NCI-H2081 treated with DMSO at 0.1 percent for 48 hours (cell line): Measurements from ENCODE around the gene FMNL3.
"Not testable (repeated sequence)": the region's sequence is repeated elsewhere in the genome, so short reads cannot be mapped to it uniquely, and the experiment has no call there.

Experiments used
- DNase-seq: peaks from one replicate; lab custom pipeline; 2025; lab: John Stamatoyannopoulos, UW

Gene FMNL3

DNA sequence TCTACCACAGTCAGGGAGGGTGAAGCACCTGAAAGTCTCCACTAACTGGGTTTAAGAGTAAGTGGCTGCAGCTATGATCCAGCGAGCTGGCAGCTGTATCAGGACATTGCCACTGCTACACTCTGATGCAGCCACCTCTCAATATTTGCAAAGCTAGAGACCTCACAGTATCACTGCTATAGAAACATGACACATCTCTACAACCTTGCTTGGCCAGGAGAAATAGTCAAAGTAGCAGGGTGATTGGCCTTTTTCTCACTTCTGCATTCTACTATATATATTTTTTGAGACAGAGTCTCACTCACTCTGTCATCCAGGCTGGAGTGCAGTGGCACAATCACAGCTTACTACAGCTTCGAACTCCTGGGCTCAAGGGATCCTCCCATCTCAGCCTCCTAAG is 9.3 kb upstream of the FMNL3 start:
- DNase-seq = no peak

DNA sequence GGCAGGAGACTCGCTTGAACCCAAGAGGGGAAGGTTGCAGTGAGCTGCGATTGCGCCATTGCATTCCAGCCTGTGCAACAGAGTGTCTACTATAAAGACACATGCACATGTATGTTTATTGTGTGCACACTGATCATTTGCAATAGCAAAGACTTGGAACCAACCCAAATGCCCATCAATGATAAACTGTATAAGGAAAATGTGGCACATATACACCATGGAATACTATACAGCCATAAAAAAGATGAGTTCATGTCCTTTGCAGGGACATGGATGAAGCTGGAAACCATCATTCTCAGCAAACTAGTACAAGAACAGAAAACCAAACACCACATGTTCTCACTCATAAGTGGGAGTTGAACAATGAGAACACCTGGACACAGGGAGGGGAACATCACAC is 6.7 kb upstream of the FMNL3 start:
- not testable (repeated sequence) for DNase-seq

DNA sequence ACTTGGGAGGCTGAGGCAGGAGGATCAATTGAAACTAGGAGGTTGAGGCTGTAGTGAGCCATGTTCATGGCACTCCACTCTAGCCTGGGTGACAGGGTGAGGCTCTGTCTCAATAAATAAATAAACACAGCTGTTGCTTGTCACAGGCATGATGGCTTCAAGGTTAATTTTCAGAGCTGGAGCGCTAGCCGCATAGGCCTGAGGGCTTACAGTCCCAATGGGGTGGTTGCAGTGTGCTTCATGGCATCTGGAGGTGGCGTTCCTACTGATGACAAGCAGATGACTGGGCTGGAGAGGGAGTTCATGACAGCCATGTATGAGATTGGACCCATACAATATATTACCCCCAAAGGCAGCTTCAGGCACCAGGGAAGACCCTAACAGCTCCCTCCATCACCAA is 1.6 kb upstream of the FMNL3 start:
- no peak for DNase-seq

DNA sequence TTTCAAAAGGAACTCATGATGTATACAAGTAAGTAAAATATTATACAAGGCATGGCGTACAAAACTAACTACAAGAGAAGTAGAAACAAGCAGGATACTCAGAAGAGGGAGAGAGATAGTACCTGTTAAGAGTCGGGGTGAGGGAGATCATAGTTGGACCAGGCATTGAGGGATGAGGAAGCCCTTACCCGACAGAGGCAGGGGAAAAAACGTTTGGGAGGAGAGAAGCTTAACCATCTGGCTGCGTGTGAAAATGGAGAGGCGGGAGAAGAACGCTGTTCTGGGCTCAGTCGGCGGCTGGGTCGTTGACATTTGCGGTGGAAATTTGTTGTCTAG is 575 bp upstream of the FMNL3 start:
- no peak for DNase-seq

GRCh38 chr12:49706351-49707127 is 666 bp downstream of the FMNL3 start:
- no peak for DNase-seq

DNA sequence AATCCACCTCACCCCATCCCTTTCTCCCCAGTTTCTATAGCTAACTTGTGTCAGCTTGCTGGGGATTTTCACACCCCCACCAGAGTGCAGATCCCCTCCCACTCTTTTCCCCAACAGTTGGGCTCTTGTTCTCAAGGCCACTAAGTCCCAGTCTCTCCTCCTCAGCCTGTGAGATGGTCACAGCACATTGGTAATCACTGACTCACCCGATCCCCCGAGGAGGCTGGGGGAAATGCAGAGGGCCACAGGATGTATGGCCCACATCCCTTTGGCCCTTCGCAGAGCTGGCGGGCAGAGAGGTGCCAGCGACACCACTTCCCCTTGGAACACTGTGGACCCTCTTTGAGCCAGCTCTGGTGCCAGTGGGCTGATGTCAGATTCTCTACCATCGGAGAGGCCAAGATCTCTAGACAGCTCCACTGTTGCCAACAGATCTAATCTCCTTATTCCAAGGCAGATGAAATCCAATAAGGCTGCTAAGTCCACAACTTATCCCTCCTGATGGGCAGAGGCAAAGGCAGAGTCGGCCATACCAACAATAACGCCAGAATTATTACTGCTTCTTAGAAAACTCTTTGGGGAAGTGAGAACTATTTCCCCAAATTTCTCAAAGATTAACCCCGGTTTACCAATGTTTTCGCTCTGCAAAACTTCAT is 1.6 kb downstream of the FMNL3 start:
- no peak for DNase-seq

DNA sequence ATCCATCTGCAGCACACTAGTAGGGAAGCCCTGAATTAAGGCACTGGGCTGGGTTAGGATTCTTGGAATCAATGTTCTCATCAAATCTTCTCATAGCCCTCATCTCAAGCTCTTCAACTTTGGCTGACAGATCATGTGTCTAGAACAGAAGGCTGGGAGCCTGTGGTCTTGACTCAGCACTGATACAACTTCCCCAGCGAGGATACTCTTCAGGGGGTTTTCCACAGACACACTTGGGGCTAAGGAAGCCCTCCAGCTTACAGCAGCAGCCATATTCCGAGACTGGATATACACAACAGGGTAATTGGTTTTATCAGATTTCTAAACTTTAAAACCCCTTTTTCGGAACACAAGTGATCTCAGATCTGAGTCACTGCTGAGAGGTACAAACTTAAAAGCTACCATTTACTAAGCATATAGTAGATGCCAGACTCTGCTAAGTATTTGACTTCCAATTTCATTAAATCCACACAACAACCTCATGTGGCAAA is 3.5 kb downstream of the FMNL3 start:
- DNase-seq = no peak

DNA sequence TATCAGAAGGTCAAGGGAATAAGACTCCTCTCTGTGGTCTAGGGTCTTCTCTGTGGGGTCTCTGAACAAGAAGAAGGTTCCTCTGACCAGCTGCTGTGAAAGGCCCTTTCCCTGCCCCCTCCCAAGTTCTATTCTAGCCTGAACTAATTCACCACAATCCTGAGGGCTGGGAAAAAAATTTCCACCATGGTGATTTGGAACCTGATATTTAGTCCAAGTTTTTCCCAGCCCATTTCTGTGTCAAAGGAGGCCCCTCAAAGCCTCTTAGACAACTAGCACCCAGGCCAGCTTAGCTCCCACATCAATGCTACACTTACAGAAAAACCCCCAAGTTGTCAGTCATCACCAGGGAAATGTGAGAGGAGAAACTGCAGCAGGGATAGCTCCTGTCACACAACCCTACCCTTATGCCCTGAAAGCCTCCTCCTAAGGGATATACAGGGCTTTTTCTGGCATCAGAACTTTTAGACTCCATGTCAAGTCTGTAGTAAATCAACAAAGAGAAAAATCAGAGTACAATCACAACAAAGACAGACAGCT is 4.5 kb downstream of the FMNL3 start:
- no peak for DNase-seq

- DNase-seq = no peak
These were observed 5.2 kb downstream of the FMNL3 start for GRCh38 chr12:49702009-49702408.

GRCh38 chr12:49698619-49699545 is 8.3 kb downstream of the FMNL3 start:
- DNase-seq = no peak

DNA sequence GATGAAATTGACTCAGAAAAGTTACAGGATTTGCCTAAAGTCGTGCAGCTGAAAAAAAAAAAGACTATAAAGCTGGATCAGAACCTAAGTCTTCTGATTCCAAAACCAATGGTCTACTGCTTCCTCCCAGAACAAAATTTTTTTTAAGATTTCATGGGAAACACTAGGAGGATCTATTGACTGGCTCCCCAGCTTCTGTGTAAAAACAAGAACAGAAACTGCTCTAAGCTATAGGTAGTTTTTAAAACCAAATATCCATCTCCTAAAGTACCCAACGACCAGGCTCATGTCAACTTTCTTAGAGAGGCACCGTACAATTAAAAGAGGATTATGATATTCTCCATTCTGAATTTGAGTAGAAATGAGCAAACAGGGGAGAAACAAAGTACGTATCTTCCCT is 9.4 kb downstream of the FMNL3 start:
- no peak for DNase-seq

- DNase-seq = no peak
These were observed 10.5 kb downstream of the FMNL3 start for GRCh38 chr12:49696723-49697122.

DNA sequence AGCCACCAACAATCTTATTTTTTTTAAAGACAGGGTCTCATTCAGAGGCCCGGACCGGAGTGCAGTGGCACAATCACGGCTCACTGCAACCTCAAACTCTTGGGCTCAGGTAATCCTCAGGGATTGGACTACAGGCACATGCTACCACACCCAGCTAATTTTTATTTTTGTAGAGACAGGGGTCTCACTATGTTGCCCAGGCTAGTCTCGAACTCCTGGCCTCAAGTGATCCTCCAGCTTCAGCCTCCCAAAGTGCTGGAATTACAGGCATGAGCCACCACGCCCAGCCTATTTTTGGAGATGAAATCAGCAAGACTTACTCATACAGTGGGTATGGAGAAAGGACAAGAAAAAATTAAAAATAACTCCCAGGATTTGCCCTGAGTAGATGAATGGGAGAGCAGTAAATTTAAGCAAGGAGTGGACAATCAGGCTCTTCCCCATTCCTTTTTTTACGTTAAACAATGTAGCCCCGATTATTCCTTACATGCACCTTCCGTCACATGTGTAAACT is 13.2 kb downstream of the FMNL3 start:
- no peak for DNase-seq

- DNase-seq = no peak
These were observed 14.4 kb downstream of the FMNL3 start for GRCh38 chr12:49692851-49693250.

DNA sequence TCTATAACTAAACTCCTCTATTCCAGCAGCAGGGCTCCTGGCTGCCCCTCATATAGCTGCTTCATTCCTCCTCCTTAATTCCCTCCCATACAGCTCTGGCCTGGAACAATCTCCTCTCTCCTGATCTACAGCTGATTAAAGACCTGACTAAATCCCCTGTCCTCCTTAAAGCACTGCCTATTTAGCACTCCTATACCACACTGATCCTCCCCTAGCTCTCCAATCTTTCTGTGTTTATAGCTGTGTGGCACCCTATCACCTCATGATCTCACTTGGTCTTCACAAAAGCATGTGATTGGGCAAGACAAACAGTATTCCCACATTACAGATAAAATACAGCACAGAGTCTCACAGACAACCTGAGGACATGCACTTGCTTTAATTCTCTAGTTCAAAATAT is 17.4 kb downstream of the FMNL3 start:
- no peak for DNase-seq

DNA sequence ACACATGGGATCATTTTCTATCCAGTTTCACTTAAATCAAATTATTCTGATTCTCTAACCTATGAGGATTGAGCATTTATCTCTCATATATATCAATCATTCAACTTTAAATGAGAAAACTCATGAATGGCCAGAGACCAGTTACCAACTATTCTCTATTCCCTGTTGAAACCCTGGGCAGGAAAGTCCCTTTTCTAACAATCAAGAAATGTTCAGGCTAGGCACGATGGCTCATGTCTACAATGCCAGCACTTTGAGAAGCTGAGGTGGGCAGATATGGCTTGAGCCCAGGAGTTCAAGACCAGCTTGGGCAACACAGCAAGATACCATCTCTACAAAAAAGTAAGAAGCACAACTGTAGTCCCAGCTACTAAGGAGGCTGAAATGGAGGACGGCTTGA is 18.0 kb downstream of the FMNL3 start:
- no peak for DNase-seq

DNA sequence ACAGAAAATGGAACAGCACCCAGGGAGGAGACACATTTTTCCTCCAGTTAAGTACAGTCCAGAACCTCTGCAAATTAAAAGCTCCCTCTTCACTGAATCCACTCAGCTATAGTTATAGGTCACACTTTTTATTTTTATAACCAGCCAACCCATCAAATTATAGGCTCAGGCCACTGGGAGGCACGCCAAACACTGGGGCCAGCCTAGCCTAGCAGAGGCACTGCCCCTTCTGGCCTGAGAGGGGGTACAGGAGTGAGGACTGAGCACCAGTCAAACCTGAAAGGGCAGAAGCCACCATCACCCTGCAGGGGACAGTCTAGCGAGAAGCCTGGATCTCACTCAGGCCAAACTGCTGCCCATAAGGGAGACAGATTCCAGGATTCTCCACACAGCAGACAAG is 19.3 kb downstream of the FMNL3 start:
- no peak for DNase-seq

DNA sequence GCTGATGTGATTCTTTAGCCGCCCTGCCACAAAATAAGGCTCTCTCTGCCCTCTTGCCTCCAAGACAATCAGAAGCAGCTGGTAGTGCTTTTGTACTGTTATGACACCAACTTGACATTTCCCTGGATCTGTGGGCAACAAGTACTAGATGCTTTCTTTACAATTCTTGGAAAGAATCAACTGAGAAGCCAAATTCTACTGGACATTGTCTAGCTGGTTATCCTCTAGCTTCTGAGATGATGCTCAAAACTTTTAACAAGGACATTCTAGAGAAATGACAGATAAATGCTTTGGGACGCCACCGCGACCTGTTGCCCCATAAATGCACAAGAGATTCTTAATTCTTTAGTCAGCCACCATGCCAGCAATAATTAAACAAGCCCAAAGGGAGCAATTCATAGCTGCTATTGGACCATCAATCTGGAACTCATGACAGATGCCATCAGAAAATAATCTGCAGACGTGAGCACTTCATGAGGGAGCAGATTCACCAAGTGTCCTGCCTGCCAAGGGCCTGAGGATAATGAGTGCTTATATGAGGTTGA is 22.8 kb downstream of the FMNL3 start:
- no peak for DNase-seq

DNA sequence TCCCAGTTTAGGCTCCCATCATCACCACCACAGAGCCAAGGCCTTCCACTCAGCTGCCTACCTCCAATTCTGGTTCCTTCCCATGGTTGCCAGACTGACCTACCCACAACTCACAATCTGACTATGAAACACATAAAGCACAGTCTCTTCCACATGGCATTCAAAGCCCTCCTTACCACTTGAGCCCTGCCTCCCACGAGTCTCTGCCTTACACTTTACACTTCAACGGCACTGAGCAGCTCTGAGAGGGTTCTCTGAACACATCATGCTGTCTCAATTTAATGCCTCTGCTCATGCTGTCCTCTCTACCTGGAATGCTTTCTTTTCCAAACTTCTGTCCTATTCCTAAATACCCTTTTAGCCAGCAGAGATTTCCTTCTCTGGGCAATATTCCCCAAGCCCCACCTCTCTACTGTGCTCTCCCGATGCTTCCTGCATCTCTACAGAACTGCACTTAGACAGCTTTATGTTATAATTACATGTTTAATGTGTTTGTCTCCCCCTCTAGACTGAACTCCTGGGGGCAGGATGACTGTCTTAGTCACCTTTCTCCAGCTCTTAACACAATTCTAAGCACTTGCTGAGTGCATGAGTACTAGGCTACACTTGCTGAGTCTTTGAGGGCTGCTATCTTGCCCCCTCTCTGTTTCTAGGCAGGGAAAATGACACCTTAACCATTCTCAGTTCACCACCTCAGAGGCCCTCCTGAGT is 23.5 kb downstream of the FMNL3 start:
- no peak for DNase-seq

DNA sequence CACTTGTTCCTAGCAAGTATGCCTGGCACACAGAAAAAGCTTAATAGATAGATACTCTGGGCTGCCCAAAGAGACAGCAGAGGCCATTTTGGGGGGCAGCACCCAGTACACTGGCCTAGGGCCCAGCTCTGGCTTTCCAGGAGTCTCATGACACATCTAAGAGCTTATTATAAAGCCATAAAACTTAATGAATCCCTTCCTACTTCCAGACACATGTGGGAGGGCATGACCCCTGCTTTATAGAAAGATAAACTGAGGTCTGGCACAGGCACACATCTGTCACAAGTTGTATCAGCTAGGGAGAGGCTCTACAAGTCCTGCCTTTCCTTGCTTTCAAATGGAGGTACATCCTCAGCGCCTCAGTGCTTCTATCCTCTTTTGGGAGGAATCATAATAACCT is 27.1 kb downstream of the FMNL3 start:
- no peak for DNase-seq

- DNase-seq = no peak
These were observed 28.5 kb downstream of the FMNL3 start for GRCh38 chr12:49678711-49679110.
